Neural cell (in vitro differentiated cells): Measurements from ENCODE around the gene COQ7. TPM values are rescaled to one million over a fixed set of nuclear protein-coding genes. Genes with fewer than 3 reads are reported as not detected.

Experiments used
- H2AFZ ChIP-seq: fragments of 200-600, 300-800 bp; sonication (generic), shearing (Covaris generic); 2 replicates; pipeline ENCODE4 v1.6.0; 2014; ENCODE audit warnings: low read depth, mild to moderate bottlenecking, antibody characterized with exemption, low read length, moderate library complexity
- H3F3A ChIP-seq: fragments of 200-600 bp; shearing (Covaris generic); 2 replicates; pipeline ENCODE4 v1.6.1; 2016; ENCODE audit warnings: mild to moderate bottlenecking, moderate library complexity, mixed read lengths, antibody characterized with exemption, low read length; ENCODE audit not compliant: insufficient read depth, poor library complexity, severe bottlenecking
- H3K27ac ChIP-seq: fragments of 200-600, 300-800 bp; sonication (generic), shearing (Covaris generic); 2 replicates; pipeline ENCODE4 v1.5.1; 2014; ENCODE audit warnings: mild to moderate bottlenecking, low read length, moderate library complexity
- H3K27me3 ChIP-seq: fragments of 300-800, 200-600 bp; sonication (generic), shearing (Covaris generic); 2 replicates; pipeline ENCODE4 v1.6.0; 2014; ENCODE audit warnings: mild to moderate bottlenecking, low read depth, low read length, moderate library complexity; ENCODE audit not compliant: insufficient read depth
- H3K36me3 ChIP-seq: fragments of 300-800, 200-600 bp; sonication (generic), shearing (Covaris generic); 2 replicates; pipeline ENCODE4 v1.5.1; 2014; ENCODE audit warnings: mild to moderate bottlenecking, antibody characterized with exemption, low read length, moderate library complexity; ENCODE audit not compliant: insufficient read depth
- H3K4me2 ChIP-seq: fragments of 300-800, 200-600 bp; sonication (generic), shearing (Covaris generic); 2 replicates; pipeline ENCODE4 v1.6.0; 2014; ENCODE audit warnings: mild to moderate bottlenecking, low read length
- H3K4me3 ChIP-seq: fragments of 300-800, 200-600 bp; sonication (generic), shearing (Covaris generic); 2 replicates; pipeline ENCODE4 v1.5.1; 2014; ENCODE audit warnings: mild to moderate bottlenecking, low read length, moderate library complexity
- H3K79me2 ChIP-seq: fragments of 200-600 bp; shearing (Covaris generic); replicated peaks from 2 replicates; pipeline ENCODE4 v1.6.0; 2014; ENCODE audit warnings: mild to moderate bottlenecking, low read length, moderate library complexity; ENCODE audit not compliant: insufficient read depth
- H3K9ac ChIP-seq: fragments of 300-800, 200-600 bp; sonication (generic), shearing (Covaris generic); 2 replicates; pipeline ENCODE4 v1.6.1; 2016; ENCODE audit warnings: mild to moderate bottlenecking, low read length, mixed read lengths
- H3K9me2 ChIP-seq: fragments of 200-600 bp; shearing (Covaris generic); 2 replicates; pipeline ENCODE4 v1.6.1; 2016; ENCODE audit warnings: mild to moderate bottlenecking, low read length, mixed read lengths; ENCODE audit not compliant: insufficient read depth
- H3K9me3 ChIP-seq: fragments of 200-600, 300-800 bp; sonication (generic), shearing (Covaris generic); 2 replicates; pipeline ENCODE4 v1.6.1; 2016; ENCODE audit warnings: mild to moderate bottlenecking, mixed run types, low read length, moderate library complexity, mixed read lengths
- H4K20me1 ChIP-seq: fragments of 200-600 bp; shearing (Covaris generic); 2 replicates; pipeline ENCODE4 v1.6.1; 2016; ENCODE audit warnings: mild to moderate bottlenecking, mixed run types; ENCODE audit not compliant: insufficient read depth
- EP300 ChIP-seq: fragments of 450-650 bp; conservative IDR thresholded peaks from 2 replicates; pipeline ENCODE4 v1.6.1; 2014; ENCODE audit warnings: antibody characterized with exemption, mild to moderate bottlenecking, moderate library complexity; ENCODE audit not compliant: poor library complexity, severe bottlenecking
- EZH2 ChIP-seq: fragments of 200-600, 300-800 bp; shearing (Covaris generic), sonication (generic); IDR thresholded peaks from 2 replicates; pipeline ENCODE4 v1.6.1; 2014; ENCODE audit warnings: antibody characterized with exemption, low read length, borderline replicate concordance, mild to moderate bottlenecking; ENCODE audit not compliant: insufficient read depth, poor library complexity, severe bottlenecking
- MXI1 ChIP-seq: fragments of 450-650 bp; conservative IDR thresholded peaks from 2 replicates; pipeline ENCODE4 v1.6.1; 2014; ENCODE audit warnings: antibody characterized with exemption, mild to moderate bottlenecking; ENCODE audit not compliant: poor library complexity, severe bottlenecking
- POLR2AphosphoS5 ChIP-seq: IDR thresholded peaks from 2 replicates; pipeline ENCODE4 v1.6.1; 2012
- RAD21 ChIP-seq: fragments of 450-650 bp; conservative IDR thresholded peaks from 2 replicates; pipeline ENCODE4 v1.6.1; 2014; ENCODE audit warnings: antibody characterized with exemption, mild to moderate bottlenecking, moderate library complexity
- SMC3 ChIP-seq: fragments of 450-650 bp; conservative IDR thresholded peaks from 2 replicates; pipeline ENCODE4 v1.6.1; 2014; ENCODE audit warnings: antibody characterized with exemption, mild to moderate bottlenecking, moderate library complexity; ENCODE audit not compliant: poor library complexity
- TAF1 ChIP-seq: IDR thresholded peaks from 2 replicates; pipeline ENCODE4 v1.6.1; 2012; ENCODE audit warnings: low read depth
- polyA plus RNA-seq: library from polyadenylated mRNA; depleted of rRNA; stranded (reverse); fragments of >200 nt; gene quantifications from 2 replicates; pipeline ENCODE4 v1.2.3, GENCODE V29; 2014
- TF ChIP-seq, protein P1 (sequence below): fragments of 450-650 bp; IDR thresholded peaks from 2 replicates; pipeline ENCODE4 v1.5.1; 2014; ENCODE audit warnings: antibody characterized with exemption, mild to moderate bottlenecking, moderate library complexity; ENCODE audit not compliant: poor library complexity, severe bottlenecking
- TF ChIP-seq, protein P2 (sequence below): IDR thresholded peaks from 2 replicates; pipeline ENCODE4 v1.6.1; 2012; ENCODE audit warnings: borderline replicate concordance

The COQ7 gene
- polyA plus RNA-seq, 1 donor from 2014 or later = 38.5 TPM

DNA sequence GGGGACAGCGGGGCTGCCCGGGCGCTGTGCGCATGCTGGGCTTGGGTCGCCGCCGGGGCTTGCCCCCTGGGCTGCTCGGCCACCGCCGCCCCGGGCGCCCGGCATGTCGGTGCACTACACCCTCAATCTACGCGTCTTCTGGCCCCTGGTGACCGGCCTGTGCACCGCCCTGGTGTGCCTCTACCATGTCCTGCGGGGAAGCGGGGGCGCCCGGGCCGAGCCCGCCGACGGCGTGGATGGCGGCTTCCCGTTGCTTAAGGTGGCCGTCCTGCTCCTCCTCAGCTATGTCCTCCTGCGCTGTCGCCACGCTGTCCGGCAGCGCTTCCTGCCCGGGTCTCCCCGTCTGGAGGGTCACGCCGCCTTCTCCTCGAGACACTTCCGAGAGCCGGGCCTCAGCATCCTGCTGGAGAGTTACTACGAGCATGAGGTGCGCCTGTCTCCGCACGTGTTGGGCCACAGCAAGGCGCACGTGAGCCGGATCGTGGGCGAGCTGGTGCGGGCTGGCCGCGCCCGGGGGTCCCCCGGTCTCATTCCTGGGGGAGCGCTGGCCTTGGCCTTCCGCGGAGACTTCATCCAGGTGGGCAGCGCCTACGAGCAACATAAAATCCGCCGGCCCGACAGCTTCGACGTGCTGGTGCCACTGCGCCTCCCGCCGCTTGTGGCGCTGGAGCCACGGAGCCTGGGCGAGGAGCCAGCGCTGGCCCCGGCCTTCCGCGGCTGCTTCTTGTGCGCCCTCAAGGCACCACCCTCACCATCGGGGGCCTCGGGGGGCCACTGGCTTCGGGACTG lies 47.1 kb downstream of the COQ7 start:
- Histone ChIP-seq H3K27me3 (peaks cover 27% of the 10 kb centered on the region), H4K20me1 (no peaks in the 10 kb centered on the region), H3K79me2 (no peaks in the 10 kb centered on the region), H3K9me3 (no peaks in the 10 kb centered on the region), H3K9me2 (no peaks in the 10 kb centered on the region), H3K27ac (no peak overlapping the region), H3F3A (no peaks in the 10 kb centered on the region), H3K4me2 (no peak overlapping the region), H3K36me3 (no peaks in the 10 kb centered on the region), H3K4me3 (no peak overlapping the region), H2AFZ (no peak overlapping the region), H3K9ac (no peak overlapping the region)
- no peak for TF ChIP-seq EP300
- no peak for TF ChIP-seq TAF1
- TF ChIP-seq, protein P1, sequence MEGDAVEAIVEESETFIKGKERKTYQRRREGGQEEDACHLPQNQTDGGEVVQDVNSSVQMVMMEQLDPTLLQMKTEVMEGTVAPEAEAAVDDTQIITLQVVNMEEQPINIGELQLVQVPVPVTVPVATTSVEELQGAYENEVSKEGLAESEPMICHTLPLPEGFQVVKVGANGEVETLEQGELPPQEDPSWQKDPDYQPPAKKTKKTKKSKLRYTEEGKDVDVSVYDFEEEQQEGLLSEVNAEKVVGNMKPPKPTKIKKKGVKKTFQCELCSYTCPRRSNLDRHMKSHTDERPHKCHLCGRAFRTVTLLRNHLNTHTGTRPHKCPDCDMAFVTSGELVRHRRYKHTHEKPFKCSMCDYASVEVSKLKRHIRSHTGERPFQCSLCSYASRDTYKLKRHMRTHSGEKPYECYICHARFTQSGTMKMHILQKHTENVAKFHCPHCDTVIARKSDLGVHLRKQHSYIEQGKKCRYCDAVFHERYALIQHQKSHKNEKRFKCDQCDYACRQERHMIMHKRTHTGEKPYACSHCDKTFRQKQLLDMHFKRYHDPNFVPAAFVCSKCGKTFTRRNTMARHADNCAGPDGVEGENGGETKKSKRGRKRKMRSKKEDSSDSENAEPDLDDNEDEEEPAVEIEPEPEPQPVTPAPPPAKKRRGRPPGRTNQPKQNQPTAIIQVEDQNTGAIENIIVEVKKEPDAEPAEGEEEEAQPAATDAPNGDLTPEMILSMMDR = no peak
- TF ChIP-seq, protein P2, sequence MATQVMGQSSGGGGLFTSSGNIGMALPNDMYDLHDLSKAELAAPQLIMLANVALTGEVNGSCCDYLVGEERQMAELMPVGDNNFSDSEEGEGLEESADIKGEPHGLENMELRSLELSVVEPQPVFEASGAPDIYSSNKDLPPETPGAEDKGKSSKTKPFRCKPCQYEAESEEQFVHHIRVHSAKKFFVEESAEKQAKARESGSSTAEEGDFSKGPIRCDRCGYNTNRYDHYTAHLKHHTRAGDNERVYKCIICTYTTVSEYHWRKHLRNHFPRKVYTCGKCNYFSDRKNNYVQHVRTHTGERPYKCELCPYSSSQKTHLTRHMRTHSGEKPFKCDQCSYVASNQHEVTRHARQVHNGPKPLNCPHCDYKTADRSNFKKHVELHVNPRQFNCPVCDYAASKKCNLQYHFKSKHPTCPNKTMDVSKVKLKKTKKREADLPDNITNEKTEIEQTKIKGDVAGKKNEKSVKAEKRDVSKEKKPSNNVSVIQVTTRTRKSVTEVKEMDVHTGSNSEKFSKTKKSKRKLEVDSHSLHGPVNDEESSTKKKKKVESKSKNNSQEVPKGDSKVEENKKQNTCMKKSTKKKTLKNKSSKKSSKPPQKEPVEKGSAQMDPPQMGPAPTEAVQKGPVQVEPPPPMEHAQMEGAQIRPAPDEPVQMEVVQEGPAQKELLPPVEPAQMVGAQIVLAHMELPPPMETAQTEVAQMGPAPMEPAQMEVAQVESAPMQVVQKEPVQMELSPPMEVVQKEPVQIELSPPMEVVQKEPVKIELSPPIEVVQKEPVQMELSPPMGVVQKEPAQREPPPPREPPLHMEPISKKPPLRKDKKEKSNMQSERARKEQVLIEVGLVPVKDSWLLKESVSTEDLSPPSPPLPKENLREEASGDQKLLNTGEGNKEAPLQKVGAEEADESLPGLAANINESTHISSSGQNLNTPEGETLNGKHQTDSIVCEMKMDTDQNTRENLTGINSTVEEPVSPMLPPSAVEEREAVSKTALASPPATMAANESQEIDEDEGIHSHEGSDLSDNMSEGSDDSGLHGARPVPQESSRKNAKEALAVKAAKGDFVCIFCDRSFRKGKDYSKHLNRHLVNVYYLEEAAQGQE = no peak
- TF ChIP-seq EZH2 = no peak
- TF ChIP-seq POLR2AphosphoS5 = no peak
- no peak for TF ChIP-seq RAD21
- TF ChIP-seq MXI1 = no peak
- no peak for TF ChIP-seq SMC3

DNA sequence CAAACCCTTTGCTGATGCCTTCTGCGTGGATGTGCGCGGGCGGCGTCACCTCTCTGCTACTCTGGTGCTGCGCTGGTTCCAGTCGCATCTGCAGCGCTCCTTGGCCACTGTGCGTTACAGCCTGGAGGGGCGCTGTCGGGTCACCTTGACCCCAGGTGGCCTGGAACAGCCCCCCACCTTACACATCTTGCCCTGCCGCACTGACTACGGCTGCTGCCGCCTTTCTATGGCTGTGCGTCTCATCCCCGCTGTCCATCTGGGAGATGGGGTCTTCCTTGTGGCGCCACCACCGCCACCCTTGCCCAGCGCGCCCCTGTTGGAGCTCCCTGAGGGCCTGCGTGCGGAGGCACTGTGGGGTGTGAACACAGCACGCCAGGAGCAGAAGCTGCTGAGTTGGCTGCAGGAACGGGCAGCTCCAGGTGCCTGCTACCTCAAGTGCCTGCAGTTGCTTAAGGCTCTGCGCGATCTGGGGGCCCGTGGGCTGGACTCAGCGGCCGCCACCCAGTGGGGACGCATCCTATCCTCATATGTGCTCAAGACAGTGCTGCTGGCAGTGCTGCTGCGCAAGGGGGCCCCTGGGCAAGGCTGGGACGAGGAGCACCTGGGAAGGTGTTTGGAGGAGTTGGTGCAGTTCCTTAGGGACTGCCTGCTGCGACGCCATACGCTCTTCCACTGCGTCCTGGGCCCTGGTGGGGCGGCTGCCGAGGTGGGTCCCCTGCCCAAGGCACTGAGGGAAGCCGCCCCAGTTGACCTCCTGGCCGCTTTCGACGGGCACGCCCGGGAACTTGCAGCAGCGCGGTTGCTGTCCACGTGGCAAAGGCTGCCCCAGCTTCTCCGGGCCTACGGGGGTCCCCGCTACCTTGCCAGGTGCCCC lies 48.0 kb downstream of the COQ7 start:
- Histone ChIP-seq H3K9ac (no peak overlapping the region), H3K9me2 (no peaks in the 10 kb centered on the region), H3K27me3 (peaks cover 27% of the 10 kb centered on the region), H3K79me2 (no peaks in the 10 kb centered on the region), H3K4me3 (no peak overlapping the region), H2AFZ (no peak overlapping the region), H3K4me2 (no peak overlapping the region), H3F3A (no peaks in the 10 kb centered on the region), H3K36me3 (no peaks in the 10 kb centered on the region), H4K20me1 (no peaks in the 10 kb centered on the region), H3K9me3 (no peaks in the 10 kb centered on the region), H3K27ac (no peak overlapping the region)
- TF ChIP-seq RAD21 (no peak), EZH2 (no peak), EP300 (no peak), SMC3 (no peak), TAF1 (no peak), POLR2AphosphoS5 (no peak), MXI1 (no peak)
- TF ChIP-seq, protein P1 = no peak
- TF ChIP-seq, protein P2 = no peak
